Measurements from ENCODE around the gene TSPAN10. TPM values are rescaled to one million over a fixed set of nuclear protein-coding genes. Genes with fewer than 3 reads are reported as not detected.

TSPAN10 gene
- total and polyA plus RNA-seq, 11 donors = 0.07 to 0.46 (median 0.38) TPM; not detected in 5

DNA sequence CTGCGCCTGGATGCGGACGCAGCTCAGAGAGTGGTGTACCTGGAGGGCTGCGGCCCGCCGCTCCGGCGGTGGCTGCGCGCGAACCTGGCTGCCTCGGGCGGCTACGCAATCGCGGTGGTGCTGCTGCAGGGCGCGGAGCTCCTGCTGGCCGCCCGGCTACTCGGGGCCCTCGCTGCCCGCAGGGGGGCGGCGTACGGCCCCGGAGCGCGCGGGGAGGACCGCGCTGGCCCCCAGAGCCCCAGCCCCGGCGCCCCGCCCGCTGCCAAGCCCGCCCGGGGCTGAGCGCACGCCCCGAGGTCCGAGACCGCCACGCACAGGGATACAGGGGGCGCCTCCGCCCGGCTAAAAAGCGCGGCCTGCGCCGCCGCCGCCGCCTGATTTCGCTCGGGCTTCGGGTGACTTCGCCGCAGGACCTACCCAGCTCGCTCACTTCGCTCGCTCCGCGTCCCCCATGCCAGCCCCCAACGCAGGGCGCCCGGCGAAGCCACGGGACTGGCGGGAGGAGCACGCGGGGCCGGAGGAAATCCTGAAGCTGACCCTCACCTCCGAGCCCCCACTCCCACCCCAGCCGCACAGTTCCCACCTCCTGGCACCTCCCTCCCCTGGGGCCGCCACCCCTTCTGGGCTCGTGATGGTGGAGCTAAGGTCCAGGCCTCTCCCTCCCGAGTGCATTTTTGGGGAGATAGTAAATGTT lies 11.2 kb downstream of the TSPAN10 start:
- TF ChIP-seq POLR2A (IDR thresholded peaks at IDR 0.05) = no peak
- TF ChIP-seq, protein P1, sequence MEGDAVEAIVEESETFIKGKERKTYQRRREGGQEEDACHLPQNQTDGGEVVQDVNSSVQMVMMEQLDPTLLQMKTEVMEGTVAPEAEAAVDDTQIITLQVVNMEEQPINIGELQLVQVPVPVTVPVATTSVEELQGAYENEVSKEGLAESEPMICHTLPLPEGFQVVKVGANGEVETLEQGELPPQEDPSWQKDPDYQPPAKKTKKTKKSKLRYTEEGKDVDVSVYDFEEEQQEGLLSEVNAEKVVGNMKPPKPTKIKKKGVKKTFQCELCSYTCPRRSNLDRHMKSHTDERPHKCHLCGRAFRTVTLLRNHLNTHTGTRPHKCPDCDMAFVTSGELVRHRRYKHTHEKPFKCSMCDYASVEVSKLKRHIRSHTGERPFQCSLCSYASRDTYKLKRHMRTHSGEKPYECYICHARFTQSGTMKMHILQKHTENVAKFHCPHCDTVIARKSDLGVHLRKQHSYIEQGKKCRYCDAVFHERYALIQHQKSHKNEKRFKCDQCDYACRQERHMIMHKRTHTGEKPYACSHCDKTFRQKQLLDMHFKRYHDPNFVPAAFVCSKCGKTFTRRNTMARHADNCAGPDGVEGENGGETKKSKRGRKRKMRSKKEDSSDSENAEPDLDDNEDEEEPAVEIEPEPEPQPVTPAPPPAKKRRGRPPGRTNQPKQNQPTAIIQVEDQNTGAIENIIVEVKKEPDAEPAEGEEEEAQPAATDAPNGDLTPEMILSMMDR (IDR thresholded peaks at IDR 0.05) = no peak
- Histone ChIP-seq H3K4me3 (peak overlapping the region in 1 of 12 donors; percentile 18), H3K36me3 (no peaks in the 10 kb centered on the region), H3K27ac (no peak overlapping the region), H3K27me3 (peaks cover 8 to 59% (median 25%) of the 10 kb centered on the region in 9 donors), H3K4me1 (peaks cover 0 to 8% (median 0%) of the 10 kb centered on the region in 12 donors), H3K9me3 (peaks cover 0 to 6% (median 0%) of the 10 kb centered on the region in 12 donors)
- intact Hi-C loops (cut with DNase I) = no loop called here
- WGBS, 4 donors = 4 to 9% (median 7%) methylated on average over 15 to 78 of the region's 78 CpGs
- no peak for DNase-seq
- ATAC-seq = no peak

DNA sequence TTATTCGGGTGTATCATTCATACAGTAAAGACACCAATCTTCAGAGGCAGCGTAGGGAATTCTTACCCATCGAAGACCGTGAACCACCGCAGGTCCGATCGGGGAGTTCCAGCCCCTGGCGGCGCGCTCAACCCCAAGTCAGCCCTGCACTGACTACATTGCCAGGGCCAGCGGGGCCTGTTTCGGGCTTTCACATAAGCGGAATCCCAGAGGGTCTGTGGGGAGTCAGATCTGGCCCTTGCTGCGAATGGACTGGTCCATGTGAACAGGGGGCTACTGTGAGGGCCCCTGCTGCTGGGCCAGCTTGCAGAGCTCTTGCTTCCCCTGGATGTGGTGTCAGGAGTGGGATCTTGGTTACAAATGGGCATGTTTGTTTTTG lies 11.7 kb downstream of the TSPAN10 start:
- Histone ChIP-seq H3K9me3 (peaks cover 0 to 6% (median 0%) of the 10 kb centered on the region in 12 donors), H3K27me3 (peaks cover 8 to 65% (median 25%) of the 10 kb centered on the region in 9 donors), H3K27ac (no peak overlapping the region), H3K36me3 (no peaks in the 10 kb centered on the region), H3K4me1 (peaks cover 0 to 8% (median 0%) of the 10 kb centered on the region in 12 donors), H3K4me3 (peak overlapping the region in 1 of 12 donors; percentile 11)
- intact Hi-C loops (cut with DNase I) = no loop called here
- 54 to 58% (median 56%) methylated on average over 13 to 14 of the region's 14 CpGs for WGBS, 4 donors
- no peak for DNase-seq
- ATAC-seq = no peak
- no peak for TF ChIP-seq POLR2A (IDR thresholded peaks at IDR 0.05)
- TF ChIP-seq, protein P1 (IDR thresholded peaks at IDR 0.05) = no peak

DNA sequence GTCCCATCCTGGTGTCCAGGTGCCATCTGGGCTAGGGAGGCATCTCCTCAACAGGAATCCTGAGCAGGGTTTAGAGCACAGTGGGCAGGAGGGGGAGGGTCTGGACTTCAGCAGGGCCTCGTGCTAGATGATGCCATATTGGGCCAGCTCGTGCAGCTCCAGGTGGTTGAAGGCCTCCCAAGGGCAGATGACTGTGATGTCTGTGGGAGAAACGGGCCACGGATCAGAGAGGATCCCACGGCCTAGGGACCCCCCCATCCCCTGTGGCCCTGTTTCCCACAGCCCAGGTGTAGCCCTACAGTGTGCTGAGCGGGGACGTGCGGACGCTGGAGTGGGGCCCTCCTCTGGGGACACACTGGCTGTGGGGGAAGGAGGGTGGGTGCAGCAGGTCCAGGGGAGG lies 14.0 kb downstream of the TSPAN10 start:
- ATAC-seq (peak in 1 of 4 donors; percentile 14), DNase-seq (no peak)
- WGBS, 4 donors = 72 to 83% (median 81%) methylated on average over 7 to 9 of the region's 9 CpGs
- Histone ChIP-seq H3K36me3 (no peaks in the 10 kb centered on the region), H3K4me3 (no peak overlapping the region), H3K9me3 (peaks cover 0 to 6% (median 0%) of the 10 kb centered on the region in 12 donors), H3K27me3 (peaks cover 8 to 69% (median 25%) of the 10 kb centered on the region in 9 donors), H3K27ac (no peak overlapping the region), H3K4me1 (peaks cover 0 to 8% (median 0%) of the 10 kb centered on the region in 12 donors)
- intact Hi-C loops (cut with DNase I) = no loop called here
- TF ChIP-seq POLR2A (IDR thresholded peaks at IDR 0.05) = no peak
- TF ChIP-seq, protein P1 (IDR thresholded peaks at IDR 0.05) = no peak

DNA sequence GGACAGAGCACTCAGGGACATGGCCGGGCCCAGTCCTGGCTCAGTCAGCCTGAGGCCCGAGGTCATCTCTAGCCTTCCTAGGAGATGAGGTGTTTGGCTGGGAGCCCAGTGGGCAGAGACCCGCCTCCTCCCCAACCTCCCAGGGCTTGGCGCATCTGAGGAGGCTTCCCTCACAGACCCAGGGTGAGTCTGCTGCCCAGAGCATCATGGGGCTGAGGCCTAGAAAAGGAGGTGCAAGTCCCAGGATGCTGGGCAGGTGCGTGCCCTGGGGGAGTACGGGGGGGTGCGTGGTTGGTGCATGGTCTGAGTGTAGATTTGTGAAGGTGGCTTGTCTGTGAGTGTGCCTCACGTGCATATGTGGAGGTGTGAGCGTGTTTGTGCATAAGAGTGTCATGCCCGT lies 14.7 kb downstream of the TSPAN10 start:
- no peak for TF ChIP-seq POLR2A (IDR thresholded peaks at IDR 0.05)
- no peak for ATAC-seq

More for the DNA sequence above, 14.7 kb downstream of the TSPAN10 start:
- Histone ChIP-seq H3K9me3 (peaks cover 0 to 6% (median 0%) of the 10 kb centered on the region in 12 donors), H3K27me3 (peaks cover 8 to 69% (median 25%) of the 10 kb centered on the region in 9 donors), H3K27ac (no peak overlapping the region), H3K4me3 (no peak overlapping the region), H3K36me3 (no peaks in the 10 kb centered on the region), H3K4me1 (peaks cover 0 to 9% (median 0%) of the 10 kb centered on the region in 12 donors)
- DNase-seq = no peak
- intact Hi-C loops (cut with DNase I) = no loop called here
- 70 to 96% (median 80%) methylated on average over 6 to 10 of the region's 10 CpGs for WGBS, 4 donors

Data from heart left ventricle (tissue), 16 donors.